ENCODE data around the gene DTD1. TPM values are rescaled to one million over a fixed set of nuclear protein-coding genes. Genes with fewer than 3 reads are reported as not detected.

The DTD1 gene
- total and polyA plus RNA-seq, 2 of the 13 experiments (the other 11 are each of a cell fraction or from before 2014, with no cell fraction given), result 41.2 to 79.3 TPM

GRCh38 chr20:18566892-18567738 is 20.7 kb upstream of the DTD1 start, which contains the start of gene SMIM26 (continued):
- no peak for TF ChIP-seq FOXA1 (IDR thresholded peaks at IDR 0.05)
- TF ChIP-seq FOXA1 (CRISPR knock-in tag; IDR thresholded peaks at IDR 0.05), result no peak
- TF ChIP-seq ZNF296 (CRISPR knock-in tag; conservative IDR thresholded peaks at IDR 0.05), result no peak; the same call in 1 of the 2 replicates
- TF ChIP-seq PCBP2 (optimal IDR thresholded peaks at IDR 0.05; ENCODE audit: low read depth, low read length, poor library complexity, severe bottlenecking), result no peak
- peak; percentile 94 for TF ChIP-seq ZNF691 (CRISPR knock-in tag; IDR thresholded peaks at IDR 0.05; ENCODE audit: borderline replicate concordance, low read depth)
- TF ChIP-seq NCOA1 (CRISPR knock-in tag; IDR thresholded peaks at IDR 0.05), result no peak; the same call in 1 of the 2 replicates
- peak; percentile 87; the same call in 1 of the 2 replicates for TF ChIP-seq HOMEZ (CRISPR knock-in tag; IDR thresholded peaks at IDR 0.05; ENCODE audit: low read depth)
- no peak; the same call in 1 of the 2 replicates for TF ChIP-seq ZBTB34 (CRISPR knock-in tag; IDR thresholded peaks at IDR 0.05)
- peak; percentile 95; the same call in 1 of the 2 replicates for TF ChIP-seq ZNF780A (CRISPR knock-in tag; IDR thresholded peaks at IDR 0.05)
- TF ChIP-seq KDM5B (CRISPR knock-in tag; IDR thresholded peaks at IDR 0.05; ENCODE audit: borderline replicate concordance), result peak; percentile 97; the same call in 1 of the 2 replicates
- TF ChIP-seq ARNT2 (CRISPR knock-in tag; IDR thresholded peaks at IDR 0.05; ENCODE audit: low read depth), result peak; percentile 96
- TF ChIP-seq FLYWCH1 (CRISPR knock-in tag; IDR thresholded peaks at IDR 0.05), result no peak
- TF ChIP-seq MLLT10 (CRISPR knock-in tag; IDR thresholded peaks at IDR 0.05), result no peak
- TF ChIP-seq SALL1 (CRISPR knock-in tag; IDR thresholded peaks at IDR 0.05), result peak; percentile 95
- peak; percentile 98 for TF ChIP-seq ASH2L (IDR thresholded peaks at IDR 0.05; ENCODE audit: insufficient read length, low read depth, low read length)
- peak; percentile 95; the same call in 1 of the 2 replicates for TF ChIP-seq HMGXB3 (CRISPR knock-in tag; IDR thresholded peaks at IDR 0.05; ENCODE audit: borderline replicate concordance)
- peak; percentile 47 for TF ChIP-seq HNRNPH1 (optimal IDR thresholded peaks at IDR 0.05; ENCODE audit: low read depth, low read length)
